GM08714 (cell line): Measurements from ENCODE around the gene CEP76.
"Not testable (repeated sequence)": the region's sequence is repeated elsewhere in the genome, so short reads cannot be mapped to it uniquely, and the experiment has no call there.

Experiments
- H3K4me3 ChIP-seq: fragments of 200-500 bp; sonication (Bioruptor generic); 2 replicates; pipeline ENCODE4 v1.5.1; 2014; ENCODE audit warnings: mild to moderate bottlenecking, low read length, inconsistent platforms
- ZNF274 ChIP-seq: IDR thresholded peaks from 2 replicates; pipeline ENCODE4 v1.6.1; 2012; ENCODE audit warnings: mild to moderate bottlenecking, low read depth, low read length

The CEP76 gene

GRCh38 chr18:12639990-12640880 lies 62.3 kb downstream of the CEP76 start:
- no peak overlapping the region for H3K4me3 ChIP-seq
- no peak for TF ChIP-seq ZNF274

DNA sequence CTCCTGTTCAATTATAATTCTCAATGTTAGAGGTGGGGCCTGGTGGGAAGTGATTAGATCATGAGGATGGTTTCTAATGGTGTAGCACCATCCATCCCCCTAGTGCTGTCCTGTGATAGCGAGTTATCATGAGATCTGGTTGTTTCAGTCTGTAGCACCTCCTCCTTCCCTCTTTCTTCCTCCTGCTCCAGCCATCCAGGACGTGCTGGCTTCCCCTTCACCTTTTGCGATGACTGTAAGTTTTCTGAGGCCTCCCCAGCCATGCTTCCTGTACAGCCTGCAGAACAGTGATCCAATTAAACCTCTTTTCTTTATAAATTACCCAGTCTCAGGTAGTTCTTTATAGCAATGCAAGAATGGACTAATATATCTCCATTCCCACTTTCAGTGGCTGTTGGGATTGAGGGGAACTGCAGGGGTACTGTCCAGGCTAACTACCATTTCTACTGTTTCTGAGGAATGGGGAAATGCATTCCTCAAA lies 63.8 kb downstream of the CEP76 start:
- TF ChIP-seq ZNF274, result no peak
- H3K4me3 ChIP-seq, result no peak overlapping the region

DNA sequence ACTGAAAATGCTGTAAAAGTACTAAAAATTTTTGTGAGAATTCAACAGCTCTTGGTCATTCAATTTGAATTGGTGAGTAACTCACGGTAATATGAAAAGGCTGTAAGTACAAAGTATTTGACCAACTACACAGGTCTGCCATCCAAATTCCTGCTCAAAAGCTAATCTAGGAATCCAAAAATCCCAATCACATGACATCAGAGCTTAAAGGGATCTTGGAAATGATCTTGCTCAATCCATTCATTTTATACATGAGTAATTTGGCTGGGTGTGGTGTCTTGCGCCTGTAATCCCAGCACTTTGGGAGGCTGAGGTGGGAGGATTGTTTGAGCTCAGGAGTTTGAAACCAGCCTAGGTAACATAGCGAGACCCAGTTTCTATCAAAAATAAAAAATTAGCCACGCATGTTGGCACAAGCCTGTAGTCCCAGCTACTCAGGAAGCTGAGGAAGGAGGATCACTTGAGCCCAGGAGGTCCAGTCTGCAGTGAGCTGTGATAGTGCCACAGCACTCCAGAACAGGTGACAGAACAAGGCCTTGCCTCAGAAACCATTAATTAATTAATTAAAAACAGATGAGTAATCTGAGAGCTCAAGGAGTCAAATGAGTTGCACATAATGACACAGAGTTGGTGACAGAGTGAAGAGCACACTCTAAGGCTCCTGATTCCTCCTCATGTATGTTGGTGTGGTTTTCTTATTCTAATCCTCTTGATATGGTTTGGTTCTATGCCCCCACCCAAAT lies 64.5 kb downstream of the CEP76 start:
- no peak overlapping the region for H3K4me3 ChIP-seq
- TF ChIP-seq ZNF274, result no peak

GRCh38 chr18:12637393-12637792 lies 65.1 kb downstream of the CEP76 start:
- H3K4me3 ChIP-seq, result no peak overlapping the region
- TF ChIP-seq ZNF274, result no peak

- H3K4me3 ChIP-seq, result no peak overlapping the region
- no peak for TF ChIP-seq ZNF274
Observed at GRCh38 chr18:12631831-12632477, 70.6 kb downstream of the CEP76 start.

GRCh38 chr18:12630136-12630535 lies 72.4 kb downstream of the CEP76 start:
- H3K4me3 ChIP-seq, result no peak overlapping the region
- TF ChIP-seq ZNF274, result no peak

DNA sequence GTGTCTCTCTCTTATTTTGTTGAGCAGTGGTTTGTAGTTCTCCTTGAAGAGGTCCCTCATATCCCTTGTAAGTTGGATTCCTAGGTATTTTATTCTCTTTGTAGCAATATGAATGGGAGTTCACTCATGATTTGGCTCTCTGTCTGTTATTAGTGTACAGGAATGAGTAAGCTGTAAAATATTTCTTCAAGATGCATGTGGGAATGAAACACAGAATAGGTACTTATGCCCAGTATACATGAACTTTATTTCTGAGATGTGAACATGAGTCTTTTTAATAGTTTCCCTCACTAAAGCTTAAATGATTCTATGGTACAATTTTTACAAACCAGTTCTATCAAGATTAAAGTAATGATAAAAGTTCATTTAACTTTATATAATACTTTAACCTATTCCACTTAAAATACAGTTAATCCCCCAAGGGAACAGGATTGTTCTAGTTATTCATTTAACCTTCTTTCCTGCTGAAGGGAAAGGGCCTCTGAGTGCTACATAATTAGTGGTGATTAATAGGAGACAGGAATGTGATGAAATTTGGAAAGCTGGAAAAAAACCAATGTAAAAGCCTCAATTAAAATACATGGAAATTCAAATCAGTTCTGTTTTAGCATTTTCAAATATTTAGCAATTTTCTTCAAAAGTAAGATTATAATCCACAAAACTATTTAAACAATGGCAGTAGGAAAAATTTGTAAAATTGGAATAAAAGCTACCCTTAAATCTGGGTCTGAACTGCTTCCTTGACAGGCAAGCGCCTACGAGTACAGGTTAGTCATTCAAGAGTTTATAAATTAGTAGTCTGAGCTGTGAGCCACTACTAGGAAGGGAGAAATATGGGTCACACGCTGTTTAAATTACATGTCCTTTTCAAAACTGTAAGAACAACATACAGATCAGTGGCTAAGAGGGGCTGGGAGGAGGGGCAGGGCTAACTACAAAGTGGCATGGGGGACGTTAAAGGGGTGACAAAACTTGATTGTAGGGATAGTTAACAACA lies 73.5 kb downstream of the CEP76 start:
- no peak overlapping the region for H3K4me3 ChIP-seq
- no peak for TF ChIP-seq ZNF274

GRCh38 chr18:12627199-12627598 lies 75.3 kb downstream of the CEP76 start:
- H3K4me3 ChIP-seq, result not testable (repeated sequence)

DNA sequence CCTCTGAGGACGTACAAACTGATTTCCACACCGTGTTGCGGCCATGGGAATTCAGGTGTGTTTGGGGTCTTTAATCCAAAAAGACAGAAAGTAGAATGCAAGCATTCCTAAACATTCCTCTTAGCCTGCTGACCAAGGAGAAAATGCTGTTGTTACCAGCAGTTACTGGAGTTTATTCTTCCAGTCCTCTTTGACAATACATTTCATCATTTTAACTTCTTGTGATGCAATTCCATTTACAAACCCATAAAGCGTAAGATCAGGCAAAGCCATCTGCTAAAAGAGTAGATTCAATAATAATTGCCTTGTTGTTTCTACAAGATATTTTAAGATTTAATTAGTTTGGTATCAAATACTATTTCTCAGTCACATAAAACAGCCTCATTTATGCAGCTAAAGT lies 77.3 kb downstream of the CEP76 start:
- H3K4me3 ChIP-seq, result no peak overlapping the region
- TF ChIP-seq ZNF274, result no peak
